ENCODE measurements around the gene AMPH.
"Not testable (repeated sequence)": the region's sequence is repeated elsewhere in the genome, so short reads cannot be mapped to it uniquely, and the experiment has no call there.

GRCh38 chr7:38395921-38396552 is 235.1 kb downstream of the AMPH start:
- TF ChIP-seq CREM (CRISPR knock-in tag; IDR thresholded peaks at IDR 0.05); CTCF (IDR thresholded peaks at IDR 0.05); MAX (CRISPR knock-in tag; IDR thresholded peaks at IDR 0.05); ZNF512 (CRISPR knock-in tag; IDR thresholded peaks at IDR 0.05; ENCODE audit: borderline replicate concordance); USF2 (CRISPR knock-in tag; IDR thresholded peaks at IDR 0.05); ZNF317 (CRISPR knock-in tag; IDR thresholded peaks at IDR 0.05; ENCODE audit: borderline replicate concordance, low read depth): not testable (repeated sequence)
